Suprapubic skin (tissue), 4 donors: ENCODE results near the gene ECE1.
"Not testable (repeated sequence)": the region's sequence is repeated elsewhere in the genome, so short reads cannot be mapped to it uniquely, and the experiment has no call there.

Source experiments
- EP300 ChIP-seq: sonication (generic); formaldehyde crosslinking; IDR thresholded peaks from one replicate; pipeline ENCODE4 v1.6.1; 2017; ENCODE audit warnings: antibody characterized with exemption
- POLR2A ChIP-seq, 2 donors: fragments of 450-650 bp; IDR thresholded peaks; one replicate each; pipeline ENCODE4 v1.6.1; 2017; ENCODE audit warnings: antibody characterized with exemption in 2 of 2, mild to moderate bottlenecking in 2 of 2, moderate library complexity in 2 of 2
- POLR2AphosphoS5 ChIP-seq, 3 donors: sonication (generic); formaldehyde crosslinking; IDR thresholded peaks; one replicate each; pipeline ENCODE4 v1.6.1; 2017; ENCODE audit warnings: antibody characterized with exemption in 3 of 3
- TF ChIP-seq, protein P1 (sequence below), 2 donors: fragments of 200-600 bp in 1 of 2; fragments of 450-650 bp in 1 of 2; sonication (generic) in 1 of 2; IDR thresholded peaks; one replicate each; pipeline ENCODE4 v1.5.1; 2016 to 2019; ENCODE audit warnings: antibody characterized with exemption in 2 of 2, mild to moderate bottlenecking in 1 of 2, moderate library complexity in 1 of 2

DNA sequence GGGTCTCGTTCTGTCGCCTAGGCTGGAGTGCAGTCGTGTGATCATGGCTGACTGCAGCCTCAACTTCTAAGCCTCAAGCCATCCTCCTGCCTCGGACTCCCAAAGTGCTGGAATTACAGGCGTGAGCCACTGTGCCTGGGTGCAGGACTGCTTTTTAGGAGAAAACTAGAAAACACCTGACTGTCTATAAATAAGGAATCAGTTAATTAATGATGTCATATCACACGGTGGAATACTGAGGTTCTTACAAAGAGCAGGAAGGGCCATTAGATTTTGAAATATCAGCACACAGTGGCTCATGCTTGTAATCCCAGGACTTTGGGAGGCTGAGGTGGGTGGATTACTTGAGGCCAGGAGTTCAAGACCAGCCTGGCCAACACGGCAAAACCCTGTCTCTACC is 62.0 kb downstream of the ECE1 start:
- TF ChIP-seq, protein P1, sequence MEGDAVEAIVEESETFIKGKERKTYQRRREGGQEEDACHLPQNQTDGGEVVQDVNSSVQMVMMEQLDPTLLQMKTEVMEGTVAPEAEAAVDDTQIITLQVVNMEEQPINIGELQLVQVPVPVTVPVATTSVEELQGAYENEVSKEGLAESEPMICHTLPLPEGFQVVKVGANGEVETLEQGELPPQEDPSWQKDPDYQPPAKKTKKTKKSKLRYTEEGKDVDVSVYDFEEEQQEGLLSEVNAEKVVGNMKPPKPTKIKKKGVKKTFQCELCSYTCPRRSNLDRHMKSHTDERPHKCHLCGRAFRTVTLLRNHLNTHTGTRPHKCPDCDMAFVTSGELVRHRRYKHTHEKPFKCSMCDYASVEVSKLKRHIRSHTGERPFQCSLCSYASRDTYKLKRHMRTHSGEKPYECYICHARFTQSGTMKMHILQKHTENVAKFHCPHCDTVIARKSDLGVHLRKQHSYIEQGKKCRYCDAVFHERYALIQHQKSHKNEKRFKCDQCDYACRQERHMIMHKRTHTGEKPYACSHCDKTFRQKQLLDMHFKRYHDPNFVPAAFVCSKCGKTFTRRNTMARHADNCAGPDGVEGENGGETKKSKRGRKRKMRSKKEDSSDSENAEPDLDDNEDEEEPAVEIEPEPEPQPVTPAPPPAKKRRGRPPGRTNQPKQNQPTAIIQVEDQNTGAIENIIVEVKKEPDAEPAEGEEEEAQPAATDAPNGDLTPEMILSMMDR (IDR thresholded peaks at IDR 0.05): not testable (repeated sequence)
- TF ChIP-seq POLR2A (IDR thresholded peaks at IDR 0.05); POLR2AphosphoS5 (IDR thresholded peaks at IDR 0.05); EP300: not testable (repeated sequence)
